NCI-H510A treated with DMSO at 0.1 percent for 48 hours (cell line): ENCODE data around the gene CREB5.

ENCODE experiments used
- DNase-seq: peaks from one replicate; lab custom pipeline; 2025; lab: John Stamatoyannopoulos, UW

CREB5 gene

DNA sequence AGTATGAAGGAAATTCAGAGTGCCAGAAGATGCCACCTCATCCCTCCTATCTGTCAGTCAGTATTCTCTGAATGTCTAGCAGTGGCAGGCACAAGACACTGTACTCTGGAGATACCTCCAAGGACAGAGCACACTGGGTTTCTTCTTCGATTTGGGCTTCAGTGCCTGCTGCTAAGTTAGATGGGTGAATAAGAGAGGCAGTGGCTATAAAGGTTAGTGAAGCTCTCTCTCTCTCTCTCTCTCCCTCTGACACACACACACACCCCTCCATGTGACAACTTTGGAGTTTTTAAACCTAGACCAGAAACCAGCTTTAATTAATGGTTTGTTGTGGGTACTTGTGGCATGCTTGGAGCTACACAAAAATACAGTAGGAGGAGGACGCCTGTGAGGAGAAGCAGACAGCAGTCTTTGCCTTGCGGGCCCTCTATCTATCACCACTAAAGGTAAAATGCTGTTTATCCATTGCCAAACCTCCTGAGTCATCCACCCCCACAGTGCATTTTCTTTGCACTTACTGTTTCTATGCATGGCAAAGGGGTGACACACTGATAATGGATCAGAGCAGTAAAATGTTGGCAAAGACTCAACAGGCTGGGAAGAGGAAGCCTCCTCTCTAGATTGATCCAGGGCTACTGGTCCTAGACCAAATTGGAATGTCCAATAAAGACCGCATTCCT is 443.4 kb downstream of the CREB5 start:
- no peak for DNase-seq

DNA sequence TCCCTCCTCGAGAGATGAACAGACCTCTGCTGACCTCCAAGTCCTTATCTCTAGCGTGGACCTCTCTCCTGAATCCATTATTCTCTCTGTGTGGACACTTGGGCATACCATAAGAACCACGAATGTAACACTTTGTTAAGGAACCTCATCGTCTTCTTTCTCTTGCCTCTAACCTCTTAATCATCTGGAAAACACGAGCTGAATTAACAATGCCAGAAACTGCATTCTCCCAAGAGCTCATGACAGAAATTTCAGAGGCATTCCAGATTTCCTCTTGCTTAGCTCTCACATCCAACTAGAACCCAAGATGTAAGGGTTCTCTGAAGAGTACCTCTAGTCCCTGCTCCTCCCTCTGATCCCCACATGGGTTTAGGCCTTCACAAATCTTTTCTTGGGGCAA is 444.3 kb downstream of the CREB5 start:
- DNase-seq = no peak

DNA sequence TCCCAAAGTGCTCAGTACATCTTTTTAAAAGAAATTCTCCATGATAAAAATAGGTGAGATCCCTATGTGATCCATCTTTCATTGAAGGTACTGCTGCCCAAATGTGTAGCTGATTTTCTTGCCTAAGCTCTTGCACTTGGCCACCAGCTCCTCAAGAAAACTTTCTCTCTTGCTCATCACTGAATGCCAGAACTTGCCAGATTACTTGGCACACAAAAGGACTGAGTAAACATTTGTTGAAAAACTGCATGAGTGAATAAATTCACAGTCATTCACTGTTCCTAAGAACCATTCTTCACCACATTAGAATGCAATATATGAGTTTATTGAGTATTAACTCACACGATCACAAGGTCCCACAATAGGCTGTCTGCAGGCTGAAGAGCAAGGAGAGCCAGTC is 445.9 kb downstream of the CREB5 start:
- DNase-seq = no peak

DNA sequence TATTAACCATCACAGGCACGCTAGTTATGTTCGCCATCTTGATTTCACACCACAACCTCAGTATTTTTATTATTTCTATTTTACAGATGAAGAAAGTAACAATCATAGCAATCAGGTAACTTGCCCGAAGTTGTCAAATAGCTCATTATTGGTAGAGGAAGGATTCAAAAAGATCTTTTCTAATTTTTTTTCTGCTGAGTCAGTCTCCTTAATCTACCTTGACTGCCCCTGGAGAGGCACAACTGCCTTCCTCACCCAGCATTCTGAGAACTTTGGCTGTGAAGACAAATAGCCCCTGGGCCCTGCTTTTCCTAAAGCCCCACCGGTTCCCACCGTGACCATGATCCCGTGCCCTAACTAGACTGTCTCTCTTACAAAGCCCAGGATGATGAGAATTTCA is 446.6 kb downstream of the CREB5 start:
- no peak for DNase-seq

DNA sequence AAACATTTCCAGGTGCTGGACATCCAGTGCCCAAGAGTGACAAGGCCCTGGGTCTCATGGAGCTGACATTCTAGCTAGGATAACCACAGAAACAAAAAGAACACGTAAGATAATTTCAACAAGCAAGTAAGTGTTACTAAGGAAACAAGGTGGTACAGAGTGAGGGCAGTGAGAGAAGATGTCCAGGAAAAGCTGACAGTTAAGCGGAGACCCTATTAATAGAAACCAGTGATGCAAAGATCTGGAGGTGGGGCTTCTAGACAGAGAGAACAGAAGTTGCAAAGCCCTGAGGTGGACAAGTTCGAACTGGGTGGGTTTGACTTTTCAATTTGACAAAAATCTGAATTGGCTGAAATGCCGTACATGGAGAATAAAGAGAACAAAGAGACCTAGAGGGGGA is 449.5 kb downstream of the CREB5 start:
- no peak for DNase-seq

DNA sequence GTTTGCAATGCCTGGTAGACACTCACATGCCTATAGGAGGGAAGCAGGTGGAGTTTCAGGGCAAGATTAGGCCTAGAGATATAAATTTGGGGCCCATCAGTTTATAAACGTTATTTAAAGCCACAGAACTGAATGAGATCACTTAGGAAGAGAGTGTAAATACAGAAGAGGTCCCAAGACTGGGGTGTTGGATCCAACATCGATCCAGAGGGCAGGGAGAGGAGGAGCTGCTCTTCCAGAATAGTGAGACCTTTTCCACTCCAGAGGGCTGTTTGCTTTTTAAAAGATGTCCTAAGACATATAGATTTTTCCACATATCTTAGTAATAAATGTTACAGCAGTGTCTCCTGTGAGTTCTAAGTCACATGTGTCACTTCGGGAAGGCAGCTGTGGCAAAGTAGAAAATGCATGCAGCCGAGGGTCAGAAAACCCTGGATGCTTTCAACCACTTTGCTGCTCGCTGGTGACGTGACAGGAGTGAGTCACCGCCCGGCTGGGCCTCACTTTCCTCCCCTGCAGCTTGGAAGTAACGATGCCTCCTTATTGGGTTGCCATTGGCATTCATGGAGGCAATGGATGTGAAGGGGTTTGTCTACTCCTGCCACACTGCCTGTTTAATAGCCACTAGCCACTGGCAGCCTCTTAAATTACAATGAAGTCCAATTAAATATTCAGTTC is 450.4 kb downstream of the CREB5 start:
- no peak for DNase-seq

DNA sequence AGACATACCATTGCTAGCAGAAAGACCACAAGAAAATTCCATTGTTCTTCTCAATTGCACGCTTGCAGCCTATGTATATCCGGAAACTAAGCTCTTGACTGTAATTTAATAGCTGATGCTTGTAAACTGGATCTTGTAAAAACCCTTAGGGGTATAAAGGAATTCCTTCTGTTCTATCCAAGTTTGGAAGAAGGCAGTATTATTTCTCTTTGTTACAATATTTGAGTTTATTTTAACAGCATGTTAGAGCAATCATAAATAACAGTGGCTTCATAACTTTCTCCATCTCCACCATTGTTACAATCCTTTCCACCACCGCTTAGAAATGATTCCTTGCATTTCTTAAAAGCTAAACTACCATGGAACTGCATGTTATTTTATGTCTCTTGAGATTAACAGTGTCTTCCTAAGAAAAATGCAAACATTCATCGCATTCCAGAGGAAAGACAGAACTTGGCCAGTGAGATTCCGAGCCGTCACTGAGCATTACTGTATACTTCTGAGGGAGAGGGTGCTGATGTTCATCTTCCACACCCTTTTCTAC is 453.4 kb downstream of the CREB5 start:
- DNase-seq = no peak

DNA sequence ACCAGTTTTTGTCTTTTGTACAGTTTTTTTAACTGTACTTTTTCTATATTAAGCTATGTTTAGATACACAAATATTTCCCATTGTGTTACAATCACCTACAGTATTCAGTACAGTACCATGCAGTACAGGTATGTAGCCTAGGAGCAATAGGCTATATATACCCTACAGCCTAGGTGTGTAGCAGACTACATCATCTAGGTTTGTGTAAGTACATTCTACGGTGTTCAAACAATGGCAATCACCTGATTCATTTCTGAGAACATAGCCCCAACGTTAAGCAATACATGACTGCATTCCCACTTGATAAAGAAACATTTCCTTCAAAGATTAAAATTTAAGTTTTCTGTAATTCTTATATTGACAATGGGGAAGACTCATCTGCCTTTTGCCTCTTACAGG is 456.4 kb downstream of the CREB5 start:
- no peak for DNase-seq

DNA sequence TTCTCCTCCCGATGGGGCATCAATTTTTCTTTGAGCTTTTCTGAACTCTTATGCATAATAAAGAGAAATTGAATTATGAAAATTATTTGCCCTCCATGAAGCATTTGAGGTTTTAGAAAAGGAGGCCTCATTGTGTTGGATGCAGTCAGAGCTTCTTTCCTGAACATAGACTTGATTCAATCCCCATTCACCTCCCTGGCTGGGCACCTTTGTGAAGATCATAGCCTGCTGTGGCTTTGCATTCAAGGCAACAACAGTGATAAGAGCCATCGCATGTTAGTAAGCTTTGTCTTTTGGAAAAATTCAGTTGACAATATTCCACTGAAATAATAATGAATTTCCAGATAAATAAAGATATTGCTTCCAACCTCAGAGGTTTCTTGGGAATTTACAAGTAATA is 458.8 kb downstream of the CREB5 start:
- no peak for DNase-seq

DNA sequence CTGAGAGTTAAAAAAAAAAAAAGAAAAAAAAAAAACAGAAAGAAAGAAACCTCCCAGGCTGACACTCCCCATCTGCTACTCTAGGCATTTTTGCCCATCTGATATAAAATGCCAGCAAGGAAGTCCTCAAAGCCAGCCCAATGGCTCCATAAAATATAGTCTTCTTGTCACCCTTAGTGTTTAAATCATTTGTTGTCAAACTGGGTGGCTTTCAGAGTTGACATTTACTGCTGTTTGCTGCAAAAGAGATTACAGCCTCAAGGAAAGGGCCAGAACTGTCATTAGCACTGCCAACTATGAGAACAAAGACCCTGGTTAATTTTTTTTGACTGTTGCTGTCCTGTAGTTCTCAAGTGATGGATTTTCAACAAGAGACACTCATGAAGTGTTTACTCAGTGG is 459.3 kb downstream of the CREB5 start:
- DNase-seq = no peak

DNA sequence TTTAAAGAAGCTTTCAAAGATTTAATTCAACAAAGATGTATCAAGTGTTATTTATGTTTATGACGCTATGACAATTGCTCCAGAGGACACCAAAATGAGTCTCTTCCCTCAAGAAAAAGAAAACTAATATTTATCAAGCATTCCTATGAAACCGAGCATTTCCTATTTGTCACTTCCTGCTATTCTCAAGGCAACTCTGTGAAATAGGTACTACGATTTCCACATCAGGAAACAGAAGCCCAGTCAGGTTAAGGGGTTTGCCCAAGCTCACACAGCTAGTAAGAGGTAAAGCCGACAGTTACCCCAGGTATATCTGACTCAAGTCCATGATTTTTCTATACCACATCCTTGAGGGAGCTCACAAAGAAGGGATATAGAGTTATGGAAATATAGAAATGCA is 459.9 kb downstream of the CREB5 start:
- DNase-seq = no peak

DNA sequence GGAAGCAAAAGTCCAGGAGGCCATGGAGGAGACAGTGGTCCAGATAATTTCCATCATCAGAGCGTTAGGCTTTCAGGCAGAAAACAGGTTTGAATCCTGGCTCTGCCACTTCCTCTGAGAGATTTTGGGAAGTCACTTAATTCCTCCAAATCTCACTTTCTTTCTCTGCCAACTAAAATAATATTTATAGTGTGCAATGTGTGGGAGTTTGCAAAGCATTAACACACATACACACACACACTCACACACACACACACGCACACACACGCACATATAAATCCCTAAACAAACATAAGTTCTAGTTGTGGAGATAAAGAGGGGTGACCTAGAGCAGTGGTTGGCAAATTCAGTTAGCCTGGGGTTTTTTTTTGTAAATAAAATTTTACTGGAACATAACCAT is 461.0 kb downstream of the CREB5 start:
- DNase-seq = no peak

DNA sequence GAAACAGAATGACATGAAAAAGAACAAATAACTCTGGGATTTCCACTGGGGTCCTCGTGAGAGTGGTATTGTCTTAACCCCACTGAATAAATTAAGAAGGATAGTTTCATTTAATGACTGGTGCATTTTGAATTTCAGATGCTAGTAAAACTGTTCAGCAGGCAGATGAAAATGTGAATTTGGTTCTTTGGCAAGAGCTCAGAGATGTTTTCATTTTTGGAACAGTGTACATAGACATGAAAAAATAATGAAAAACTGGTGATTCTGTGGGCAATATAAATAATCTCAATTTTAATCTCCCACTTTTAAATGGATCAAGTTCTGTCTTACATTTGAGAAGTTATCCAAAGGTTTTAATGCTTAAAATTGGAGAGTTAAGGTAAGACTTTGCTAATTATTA is 461.7 kb downstream of the CREB5 start:
- no peak for DNase-seq
